DMS153 treated with DMSO at 0.1 percent for 48 hours (cell line): Measurements from ENCODE around the gene DPH7.
"Not testable (repeated sequence)": the region's sequence is repeated elsewhere in the genome, so short reads cannot be mapped to it uniquely, and the experiment has no call there.

Source experiments
- DNase-seq: peaks from one replicate; lab custom pipeline; 2025; ENCODE audit not compliant: unreplicated experiment; lab: John Stamatoyannopoulos, UW

The DPH7 gene

DNA sequence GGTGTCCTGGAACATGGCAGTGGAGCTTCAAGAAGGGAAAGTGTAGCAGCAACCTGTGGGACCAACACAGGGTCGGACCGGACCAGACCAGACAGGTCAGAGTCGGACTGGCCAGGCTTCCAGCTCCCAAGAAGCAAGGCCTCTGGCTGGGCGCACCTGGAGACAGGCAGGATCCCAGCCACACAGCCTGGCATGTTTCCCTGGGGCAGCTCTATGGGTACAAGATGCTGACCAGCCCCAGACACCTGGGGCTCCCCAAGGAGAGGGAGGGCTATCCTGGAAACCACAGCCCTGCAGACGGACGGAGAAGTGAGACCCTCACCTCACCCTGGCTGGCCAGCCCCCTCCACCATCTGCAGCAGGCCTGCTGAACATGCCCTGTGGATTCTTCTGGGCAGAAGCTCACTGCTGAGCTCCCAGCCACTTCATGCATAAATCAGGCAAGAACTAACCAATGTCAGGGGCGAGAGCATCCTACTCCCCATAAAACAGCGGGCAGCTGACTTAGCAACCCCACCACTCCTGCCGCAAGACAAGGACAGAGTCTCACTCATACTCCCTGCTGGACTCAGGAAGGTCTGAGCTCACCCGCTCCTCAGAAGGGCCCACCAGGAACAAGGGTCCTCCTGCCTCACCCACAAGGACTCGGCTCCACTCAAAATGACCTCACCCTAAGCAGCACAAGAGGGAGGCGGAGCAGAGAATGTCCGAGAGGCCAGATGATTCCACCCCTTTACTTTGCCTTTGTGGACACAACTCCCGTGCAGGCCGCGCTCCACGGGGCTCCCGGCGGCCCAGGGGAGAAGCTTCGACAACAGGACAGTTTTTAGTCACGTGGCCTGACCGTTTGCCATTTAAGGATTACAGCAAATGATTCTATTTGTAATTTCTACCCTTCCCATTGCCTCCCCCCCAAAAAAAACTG lies 2.9 kb upstream of the DPH7 start:
- DNase-seq: no peak

DNA sequence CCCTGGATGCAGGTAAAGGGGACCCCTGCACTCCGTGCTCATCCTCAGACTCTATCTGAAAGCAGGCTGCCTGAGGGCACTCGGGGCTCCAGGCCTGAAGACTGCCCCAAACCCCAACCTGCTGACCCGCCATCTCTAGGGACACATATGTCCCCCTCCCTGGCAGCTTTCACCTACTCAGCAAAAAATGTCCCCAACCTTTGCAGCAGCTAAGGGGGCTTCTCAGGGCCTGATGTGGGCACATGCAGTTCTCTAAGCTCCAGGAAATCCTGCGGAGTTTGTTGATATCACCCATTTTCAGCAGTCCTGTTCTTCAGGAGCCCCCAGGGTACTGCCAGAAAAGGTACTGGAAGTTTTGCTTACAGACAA lies 2.2 kb upstream of the DPH7 start:
- DNase-seq: no peak

DNA sequence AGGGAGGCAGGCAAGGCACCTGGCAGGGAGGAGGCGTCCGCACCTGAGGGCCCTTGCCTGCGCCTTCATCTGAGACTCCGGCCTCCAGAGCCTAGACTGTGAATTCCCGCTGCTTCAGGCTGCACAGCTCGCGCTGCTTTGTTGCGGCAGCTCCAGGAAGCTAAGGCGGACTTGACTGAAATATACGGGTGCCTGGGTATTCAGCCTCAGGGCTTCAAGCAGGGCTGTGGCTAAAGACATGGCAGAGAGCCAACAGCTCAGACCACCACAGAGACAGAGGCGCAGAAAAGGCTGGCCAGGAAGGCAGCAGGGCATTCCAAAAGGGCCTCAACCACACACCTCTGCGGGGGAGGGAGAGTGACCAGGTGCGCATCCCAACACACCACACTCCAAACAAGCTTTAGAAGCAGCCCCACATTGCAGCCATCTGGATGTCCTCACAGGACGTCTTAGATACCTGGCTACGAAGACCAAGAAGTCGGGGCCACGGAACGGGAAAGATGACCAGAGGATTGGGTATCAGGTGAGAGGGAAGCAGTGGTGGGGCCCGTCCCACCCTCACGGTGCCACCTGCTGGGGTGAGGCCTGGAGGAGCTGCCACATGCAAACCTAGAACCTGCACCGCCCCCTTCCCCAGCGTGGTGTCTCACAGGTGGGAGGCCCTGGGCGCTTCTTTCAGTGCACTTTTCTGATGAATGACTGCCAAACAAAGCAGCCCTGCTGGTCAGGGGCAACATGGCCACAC lies 1.7 kb upstream of the DPH7 start:
- DNase-seq: no peak

DNA sequence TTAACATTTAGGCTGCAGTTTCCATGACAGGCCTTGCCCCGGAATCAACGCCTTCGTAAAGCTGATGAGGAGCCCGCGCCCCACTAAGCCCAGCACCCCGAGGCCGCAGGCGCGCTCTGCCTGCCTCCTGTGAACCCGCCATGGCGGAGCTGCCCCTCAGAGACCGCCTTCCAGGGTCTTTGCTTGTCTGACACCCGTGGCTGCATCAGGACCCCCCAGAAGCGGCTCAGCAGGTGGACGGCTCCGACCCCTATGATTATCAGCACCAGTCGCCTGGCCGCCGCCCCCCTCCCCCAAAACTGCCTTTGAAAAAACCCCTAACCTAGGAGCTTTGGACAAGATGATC lies 507 bp upstream of the DPH7 start:
- no peak for DNase-seq

DNA sequence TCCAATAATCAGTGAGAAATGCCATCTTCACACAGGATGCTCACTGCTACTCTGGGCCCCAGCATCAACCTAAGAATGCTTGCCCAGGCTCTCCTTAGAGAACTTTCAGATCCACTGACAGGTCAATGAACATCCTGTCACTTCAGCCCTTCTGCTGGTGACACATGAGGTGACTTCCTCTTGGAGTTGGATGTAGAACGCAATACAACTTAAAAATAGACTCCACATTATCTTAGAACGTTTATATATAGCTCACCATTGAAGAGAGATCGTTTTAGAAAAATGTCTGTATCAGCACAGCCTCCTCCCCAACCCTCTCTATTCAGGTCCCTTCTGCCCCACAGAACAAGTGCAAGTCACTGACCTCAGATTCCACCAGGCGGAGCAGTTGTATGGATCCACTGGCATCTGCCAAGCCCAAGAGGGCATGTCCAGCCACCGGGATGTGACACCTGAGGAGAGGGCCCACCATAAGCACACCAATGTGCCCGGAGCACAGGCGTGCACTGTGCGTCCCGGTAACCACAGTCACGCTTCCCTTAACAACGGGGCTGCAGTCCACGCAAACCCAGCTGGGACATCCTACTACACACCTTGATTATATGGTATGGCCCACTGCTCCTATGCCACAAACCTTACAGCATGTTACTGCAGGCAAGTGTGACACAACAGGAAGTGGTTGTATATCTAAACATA lies 2.9 kb downstream of the DPH7 start:
- DNase-seq: no peak

DNA sequence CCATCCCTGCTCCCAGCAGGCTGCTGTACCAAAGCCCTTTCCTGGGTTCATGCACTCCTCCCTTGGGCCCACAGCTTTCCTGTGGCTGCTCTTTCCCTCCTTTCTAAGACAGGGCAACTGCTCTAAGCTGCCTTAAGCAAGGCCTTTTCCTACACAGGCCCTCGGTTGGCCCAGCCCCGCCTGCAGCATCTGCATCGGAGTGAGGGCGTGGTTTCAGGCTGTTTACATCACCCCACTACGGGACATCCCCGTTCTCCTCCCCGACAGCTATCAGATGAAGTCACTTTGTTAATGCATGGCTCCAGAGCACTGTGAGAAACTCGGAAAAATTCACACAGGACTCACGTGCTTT lies 3.4 kb downstream of the DPH7 start:
- DNase-seq: no peak

DNA sequence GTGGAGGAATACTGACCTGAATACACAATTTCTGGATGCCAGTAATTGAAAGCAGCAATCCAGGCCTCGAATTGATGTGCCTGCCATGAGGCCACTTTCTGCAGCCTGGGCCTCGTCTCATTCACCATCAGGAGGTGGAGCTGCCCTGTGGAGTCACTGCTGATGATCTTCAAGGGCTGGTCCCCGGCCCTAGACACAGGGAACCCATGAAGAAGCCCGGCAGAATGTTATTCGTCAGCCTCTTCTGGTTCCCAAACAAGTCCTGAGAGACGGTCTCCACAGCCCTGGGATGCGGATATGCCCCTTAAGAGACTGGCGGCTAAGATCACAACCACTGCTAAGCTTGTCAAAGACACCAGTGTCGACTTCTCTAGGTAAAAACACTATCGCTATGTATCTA lies 4.5 kb downstream of the DPH7 start:
- no peak for DNase-seq

DNA sequence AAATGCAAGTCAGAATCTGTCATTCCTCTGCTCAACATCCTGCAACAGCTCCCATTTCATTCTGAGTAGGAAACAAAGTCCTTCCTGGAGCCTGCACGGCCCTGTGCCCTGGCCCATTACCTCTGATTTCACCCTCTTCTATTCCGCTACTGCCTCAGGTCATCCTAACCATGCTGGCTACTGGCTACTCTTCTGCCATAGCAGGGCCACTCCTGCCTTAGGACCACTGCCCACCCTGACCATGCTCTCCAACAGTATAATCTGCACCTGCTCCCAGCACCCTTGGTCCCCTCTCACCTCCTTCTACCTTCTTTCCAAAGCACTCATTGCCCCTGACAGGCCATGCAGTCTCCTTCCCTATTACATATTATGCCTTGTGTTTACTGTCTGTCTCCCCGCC lies 8.2 kb downstream of the DPH7 start:
- no peak for DNase-seq

DNA sequence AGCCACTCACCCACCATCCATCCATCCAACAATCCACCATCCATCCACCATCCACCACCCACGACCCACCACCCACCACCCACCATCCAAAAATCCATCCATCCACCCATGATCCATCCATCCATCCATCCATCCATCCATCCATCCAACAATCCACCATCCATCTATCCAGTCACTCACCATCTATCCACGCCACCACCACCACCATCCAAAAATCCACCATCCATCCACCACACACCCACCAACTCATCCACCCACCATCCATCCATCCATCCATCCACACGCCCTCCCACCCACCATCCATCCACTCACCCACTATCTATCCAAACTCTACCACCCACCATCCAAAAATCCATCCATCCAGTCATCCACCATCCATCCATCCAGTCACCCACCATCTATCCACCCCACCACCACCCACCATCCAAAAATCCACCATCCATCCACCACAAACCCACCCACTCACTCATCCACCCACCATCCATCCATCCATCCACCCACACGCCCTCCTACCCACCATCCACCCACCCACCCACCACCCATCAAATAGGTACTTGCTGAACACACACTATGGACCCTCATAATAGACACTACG lies 9.0 kb downstream of the DPH7 start:
- no peak for DNase-seq

DNA sequence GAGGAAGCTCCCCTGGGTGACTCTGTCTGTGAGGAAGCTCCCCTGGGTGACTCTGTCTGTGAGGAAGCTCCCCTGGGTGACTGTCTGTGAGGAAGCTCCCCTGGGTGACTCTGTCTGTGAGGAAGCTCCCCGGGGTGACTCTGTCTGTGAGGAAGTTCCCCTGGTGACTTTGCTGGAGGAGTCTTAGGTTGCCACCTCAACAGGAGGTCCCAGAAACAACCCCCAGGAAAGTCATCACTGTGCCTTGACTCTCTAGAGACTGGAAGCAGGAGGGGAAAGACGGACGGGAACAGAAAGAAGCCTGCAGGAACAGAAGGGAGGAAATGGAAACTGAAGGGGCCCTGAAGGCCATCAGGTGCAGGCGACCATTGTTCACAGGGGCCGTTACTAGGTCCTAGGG lies 10.3 kb downstream of the DPH7 start:
- DNase-seq: not testable (repeated sequence)

DNA sequence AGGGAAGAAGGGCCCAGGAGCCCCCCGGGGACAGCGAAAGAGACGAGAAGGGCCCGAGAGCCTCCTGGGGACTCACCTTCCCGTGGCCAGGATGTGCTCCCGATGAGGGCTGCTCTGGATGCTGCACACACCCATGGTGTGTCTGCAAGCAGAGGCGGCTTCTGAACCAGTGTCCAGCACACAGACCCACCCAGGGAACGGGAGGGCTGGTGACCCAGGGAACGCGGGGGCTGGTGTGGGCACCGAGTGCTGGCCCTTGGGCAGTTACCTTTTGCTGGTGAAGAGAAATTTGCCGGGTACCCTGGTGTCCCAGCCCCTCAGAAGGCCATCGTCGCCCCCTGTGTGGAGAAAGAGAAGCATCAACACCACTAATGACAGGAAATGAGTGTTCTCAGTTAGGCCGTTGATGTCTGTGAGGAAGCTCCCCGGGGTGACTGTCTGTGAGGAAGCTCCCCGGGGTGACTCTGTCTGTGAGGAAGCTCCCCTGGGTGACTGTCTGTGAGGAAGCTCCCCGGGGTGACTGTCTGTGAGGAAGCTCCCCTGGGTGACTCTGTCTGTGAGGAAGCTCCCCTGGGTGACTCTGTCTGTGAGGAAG lies 13.8 kb downstream of the DPH7 start:
- no peak for DNase-seq

DNA sequence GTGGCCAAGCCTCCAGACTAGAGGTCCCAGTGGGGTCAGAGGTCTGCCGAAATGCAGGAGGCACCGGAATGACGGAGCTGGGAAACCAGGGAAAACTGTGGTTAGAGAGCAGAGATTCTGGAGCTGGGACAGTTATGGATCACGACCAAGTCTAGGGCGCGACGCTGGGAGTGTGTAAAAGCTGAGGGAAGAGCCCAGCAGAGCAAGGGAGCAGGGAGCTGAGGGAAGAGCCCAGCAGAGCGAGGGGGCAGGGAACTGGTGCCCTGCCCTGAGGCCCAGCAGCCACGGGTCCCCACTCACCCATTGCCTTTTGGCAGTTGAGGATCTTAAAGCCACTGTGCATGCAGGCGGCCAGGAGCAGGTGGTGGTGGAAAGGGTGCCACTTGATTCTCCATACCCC lies 14.6 kb downstream of the DPH7 start:
- no peak for DNase-seq

DNA sequence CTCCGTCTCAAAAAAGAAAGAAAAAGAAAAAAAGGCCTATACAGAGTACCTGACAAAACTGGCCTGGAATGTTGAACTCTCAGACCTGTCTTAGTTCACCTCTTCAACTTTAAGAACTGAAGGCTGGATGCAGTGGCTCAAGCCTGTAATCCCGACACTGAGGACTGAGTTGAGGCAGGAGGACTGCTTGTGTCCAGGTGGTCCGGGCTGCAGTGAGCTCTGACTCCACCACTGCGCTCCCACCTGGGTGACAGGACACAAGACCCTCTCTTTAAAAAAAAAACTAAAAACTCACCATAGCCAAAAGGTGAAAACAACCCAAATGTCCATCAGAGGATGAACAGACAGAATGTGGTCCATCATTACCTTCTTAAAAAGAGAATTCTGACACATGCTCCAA lies 20.6 kb downstream of the DPH7 start:
- no peak for DNase-seq

DNA sequence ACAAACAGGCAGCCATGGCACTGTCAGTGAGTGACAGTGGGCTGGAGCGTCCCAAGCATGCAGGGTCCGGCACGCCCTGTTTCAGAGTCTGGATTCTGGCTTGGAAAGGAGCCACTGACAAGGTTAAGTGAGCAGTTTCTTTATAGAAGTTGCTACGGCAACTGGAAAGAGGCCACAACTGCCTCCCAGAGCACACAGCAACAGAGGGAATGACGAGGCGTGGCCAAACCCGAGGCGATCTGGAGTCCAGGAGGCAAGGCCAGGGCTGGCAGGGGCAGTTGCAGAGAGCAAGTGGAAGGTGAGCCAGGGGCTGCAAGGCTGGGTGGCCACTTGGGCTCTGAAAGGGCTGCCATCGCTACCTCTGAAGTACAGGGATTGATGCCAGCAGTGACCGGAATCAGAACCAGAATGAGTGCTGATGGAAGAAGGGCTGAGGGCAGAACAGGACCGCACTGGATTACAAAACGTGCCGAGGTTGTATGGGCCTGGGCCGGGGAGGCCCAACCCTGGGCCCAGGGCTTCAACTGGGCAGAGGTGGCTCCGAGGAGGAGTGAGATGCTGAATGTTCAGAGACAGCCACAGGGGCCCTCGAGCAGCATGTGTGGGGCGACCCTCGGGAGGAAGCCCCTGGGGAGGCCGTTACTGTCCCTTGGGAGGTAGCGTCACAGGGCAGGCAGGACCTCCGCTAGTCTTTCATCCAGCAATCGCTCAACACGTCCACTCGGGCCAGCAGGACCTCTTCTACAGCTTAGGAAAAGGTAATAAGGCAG lies 22.5 kb downstream of the DPH7 start:
- no peak for DNase-seq

DNA sequence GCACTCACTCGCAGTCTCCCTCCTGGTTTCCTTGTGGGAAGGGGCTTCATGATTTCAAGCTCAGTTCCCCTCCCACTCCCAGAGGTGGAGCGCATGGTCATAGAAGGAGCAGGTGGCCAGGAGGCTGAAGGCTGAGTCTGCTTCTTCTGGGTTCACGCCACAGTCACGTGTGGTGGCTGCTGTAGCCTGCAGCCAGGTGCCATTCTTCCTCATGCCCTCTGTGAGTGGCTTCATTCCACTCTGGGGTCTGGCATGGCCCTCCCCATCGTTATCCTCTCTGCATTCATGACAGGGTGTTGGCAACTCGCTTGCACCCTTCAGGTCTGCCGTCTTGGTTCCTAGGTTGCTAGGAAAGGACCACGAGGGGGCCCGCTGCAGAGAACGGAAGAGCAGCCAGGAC lies 23.5 kb downstream of the DPH7 start:
- no peak for DNase-seq

DNA sequence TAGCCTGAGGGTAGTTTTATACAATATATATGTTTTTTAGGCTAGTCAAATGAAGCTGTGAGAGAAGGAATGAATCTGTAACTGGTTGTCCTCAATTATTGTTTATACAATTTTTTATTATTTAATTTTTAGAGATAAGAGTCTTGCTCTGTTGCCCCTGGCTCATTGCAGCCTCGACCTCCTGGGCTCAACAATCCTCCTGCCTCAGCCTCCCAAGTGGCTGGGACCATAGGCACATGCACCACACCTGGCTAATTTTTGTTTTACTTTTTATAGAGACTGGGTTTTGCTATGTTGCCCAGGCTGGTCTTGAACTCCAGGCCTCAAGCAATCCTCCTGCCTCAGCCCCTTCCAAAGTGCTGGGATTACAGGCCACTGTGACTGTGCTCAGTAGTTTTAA lies 24.4 kb downstream of the DPH7 start:
- DNase-seq: no peak

DNA sequence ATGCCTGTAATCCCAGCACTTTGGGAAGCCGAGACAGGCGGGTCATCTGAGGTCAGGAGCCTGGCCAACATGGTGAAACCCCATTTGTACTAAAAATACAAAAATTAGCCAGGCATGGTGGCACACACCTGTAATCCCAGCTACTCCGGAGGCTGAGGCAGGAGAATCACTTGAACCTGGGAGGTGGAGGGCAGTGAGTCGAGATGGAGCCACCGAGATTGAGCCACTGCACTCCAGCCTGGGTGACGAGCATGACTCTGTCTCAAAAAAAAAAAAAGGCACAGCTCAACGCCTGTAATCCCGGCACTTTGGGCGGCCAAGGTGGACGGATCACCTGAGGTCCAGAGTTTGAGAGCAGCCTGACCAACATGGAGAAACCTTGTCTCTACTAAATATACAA lies 25.1 kb downstream of the DPH7 start:
- DNase-seq: not testable (repeated sequence)

DNA sequence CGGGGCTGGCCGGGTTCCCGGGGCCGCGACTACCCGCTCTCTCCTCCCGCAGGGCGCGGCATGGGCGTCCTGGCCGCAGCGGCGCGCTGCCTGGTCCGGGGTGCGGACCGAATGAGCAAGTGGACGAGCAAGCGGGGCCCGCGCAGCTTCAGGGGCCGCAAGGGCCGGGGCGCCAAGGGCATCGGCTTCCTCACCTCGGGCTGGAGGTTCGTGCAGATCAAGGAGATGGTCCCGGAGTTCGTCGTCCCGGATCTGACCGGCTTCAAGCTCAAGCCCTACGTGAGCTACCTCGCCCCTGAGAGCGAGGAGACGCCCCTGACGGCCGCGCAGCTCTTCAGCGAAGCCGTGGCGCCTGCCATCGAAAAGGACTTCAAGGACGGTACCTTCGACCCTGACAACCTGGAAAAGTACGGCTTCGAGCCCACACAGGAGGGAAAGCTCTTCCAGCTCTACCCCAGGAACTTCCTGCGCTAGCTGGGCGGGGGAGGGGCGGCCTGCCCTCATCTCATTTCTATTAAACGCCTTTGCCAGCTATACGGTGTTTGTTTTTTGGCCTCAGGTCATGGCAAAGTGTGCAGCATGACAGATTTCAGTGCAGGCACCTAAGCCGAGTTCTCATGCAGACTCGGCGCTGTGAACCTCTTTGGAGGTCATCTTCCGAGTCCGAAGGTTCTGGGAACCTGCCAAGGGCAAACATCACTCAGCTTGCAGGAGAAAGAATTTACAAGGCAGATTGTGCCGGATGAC lies 26.5 kb downstream of the DPH7 start:
- DNase-seq: peak; percentile 36

DNA sequence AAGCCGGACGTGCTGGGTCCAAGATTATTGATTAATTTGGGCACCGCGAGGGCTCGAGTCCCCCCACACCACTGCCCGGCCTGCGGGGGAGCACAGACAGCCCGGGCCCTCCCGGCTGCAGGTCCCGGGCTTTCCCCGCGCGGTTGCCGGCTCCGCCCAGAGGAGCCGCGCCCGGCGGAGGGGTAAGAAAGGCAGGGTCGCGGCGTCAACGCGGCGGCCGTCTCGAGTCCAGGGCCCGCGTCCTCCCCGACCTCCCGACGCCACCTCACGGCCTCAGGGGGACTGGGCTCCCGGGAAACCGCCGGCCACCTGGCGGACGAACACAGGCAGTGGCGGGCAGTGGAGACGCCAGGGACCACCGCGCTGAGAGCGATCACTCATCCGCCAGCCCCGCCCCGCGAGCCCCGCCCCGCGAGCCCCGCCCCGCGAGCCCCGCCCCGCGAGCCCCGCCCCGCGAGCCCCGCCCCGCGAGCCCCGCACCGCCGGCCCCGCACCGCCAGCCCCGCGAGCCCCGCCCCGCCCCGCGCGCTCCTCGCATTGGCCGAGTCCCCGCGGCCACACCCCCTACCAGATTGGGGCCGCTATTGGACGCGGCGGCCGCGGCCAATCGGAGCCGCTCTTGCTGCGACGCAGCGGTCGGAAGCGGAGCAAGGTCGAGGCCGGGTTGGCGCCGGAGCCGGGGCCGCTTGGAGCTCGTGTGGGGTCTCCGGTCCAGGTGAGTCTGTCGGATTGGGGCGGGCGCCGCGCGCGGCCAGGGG lies 27.3 kb downstream of the DPH7 start, which contains the start of gene MRPL41:
Gene MRPL41, plus strand, starts transcription at position 616 of the 758 bp plus-strand sequence. CDS start 203 bp downstream, outside the sequence.
- DNase-seq: peak; percentile 66
